ENCODE measurements around the gene TMEM154. TPM values are rescaled to one million over a fixed set of nuclear protein-coding genes. Genes with fewer than 3 reads are reported as not detected.

Gene TMEM154, protein sequence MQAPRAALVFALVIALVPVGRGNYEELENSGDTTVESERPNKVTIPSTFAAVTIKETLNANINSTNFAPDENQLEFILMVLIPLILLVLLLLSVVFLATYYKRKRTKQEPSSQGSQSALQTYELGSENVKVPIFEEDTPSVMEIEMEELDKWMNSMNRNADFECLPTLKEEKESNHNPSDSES
- total RNA-seq, result 12.6 TPM

DNA sequence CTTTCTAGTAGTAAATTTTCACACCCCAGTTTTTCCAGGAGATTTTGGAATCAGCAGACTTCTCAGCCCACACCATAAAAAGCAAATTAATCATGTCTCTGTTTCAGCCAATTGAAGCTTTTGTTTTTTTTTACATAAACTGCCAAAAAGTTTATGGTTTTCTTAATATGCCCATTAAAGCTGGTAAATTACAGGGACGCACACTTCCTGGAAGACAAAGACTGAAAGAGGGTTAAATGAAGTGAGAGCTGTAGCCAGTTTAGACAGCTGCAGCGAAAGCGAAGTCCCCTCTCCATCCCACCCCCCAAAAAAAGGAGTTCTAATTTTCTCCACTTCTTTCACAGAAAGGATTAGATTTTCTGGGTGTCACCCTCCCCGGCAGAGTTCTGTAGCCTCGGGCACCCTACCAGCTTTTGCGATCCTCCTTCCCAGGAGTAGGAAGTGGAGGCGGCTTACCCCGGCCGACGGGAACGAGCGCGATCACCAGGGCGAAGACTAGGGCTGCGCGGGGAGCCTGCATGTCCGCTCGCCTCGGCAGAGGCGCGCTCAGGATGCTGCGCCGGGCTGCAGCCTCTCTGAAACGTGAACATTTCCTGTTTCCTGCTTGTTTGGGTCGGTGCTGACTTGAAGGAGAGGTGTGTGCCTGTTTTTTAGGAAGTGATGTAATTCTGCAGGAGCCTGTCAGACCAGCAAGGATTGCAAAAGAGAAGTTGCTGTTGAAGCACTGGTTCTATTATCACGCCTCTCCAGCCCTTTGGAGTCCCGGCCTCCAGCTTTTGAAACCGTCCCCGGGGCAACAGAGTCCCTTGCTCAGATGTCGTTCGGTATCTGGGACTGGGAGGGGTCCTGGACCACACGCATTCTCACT, at the start of gene TMEM154:
TSS of gene TMEM154 (minus strand) at position 584 of the 868 bp plus-strand sequence. CDS start at position 520, 64 bp downstream.
- peak; percentile 73 for DNase-seq

DNA sequence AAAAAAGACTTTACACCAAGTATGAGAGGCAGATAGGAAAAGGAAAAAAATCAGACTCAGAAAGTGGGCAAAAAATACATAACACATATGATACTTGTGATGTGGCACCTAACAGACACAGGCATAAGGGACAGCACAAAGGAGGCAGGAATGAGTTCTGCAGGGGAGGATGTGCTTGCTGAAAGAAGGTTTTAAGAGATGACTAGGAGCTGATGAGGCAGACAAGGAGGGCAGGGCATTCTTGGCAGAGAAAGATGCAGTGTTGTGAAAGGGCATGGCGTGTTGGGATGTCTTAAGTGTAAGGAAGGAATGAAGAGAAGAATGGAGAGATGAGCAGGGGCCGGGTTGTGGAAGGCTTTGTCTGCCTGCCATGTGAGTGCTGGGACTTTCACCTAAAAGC, 49.7 kb upstream of the TMEM154 start:
- DNase-seq, result no peak

DNA sequence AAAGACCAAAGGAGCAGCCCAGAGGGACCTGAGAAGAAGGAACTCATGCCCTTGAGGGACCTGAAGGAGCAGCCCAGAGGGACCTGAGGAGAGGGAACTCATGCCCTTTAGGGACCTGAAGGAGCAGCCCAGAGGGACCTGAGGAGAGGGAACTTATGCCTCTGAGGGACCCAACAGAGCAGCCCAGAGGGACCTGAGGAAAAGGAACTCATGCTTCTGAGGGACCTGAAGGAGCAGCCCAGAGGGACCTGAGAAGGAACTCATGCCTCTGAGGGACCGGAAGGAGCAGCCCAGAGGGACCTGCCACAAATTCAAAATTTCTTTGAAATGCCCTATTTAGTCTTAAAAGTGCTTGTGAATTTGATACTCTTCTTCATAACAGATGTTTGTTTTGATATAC, 48.5 kb upstream of the TMEM154 start:
- no peak for DNase-seq

- no peak for DNase-seq
These were observed 48.0 kb upstream of the TMEM154 start for GRCh38 chr4:152727784-152728183.

DNA sequence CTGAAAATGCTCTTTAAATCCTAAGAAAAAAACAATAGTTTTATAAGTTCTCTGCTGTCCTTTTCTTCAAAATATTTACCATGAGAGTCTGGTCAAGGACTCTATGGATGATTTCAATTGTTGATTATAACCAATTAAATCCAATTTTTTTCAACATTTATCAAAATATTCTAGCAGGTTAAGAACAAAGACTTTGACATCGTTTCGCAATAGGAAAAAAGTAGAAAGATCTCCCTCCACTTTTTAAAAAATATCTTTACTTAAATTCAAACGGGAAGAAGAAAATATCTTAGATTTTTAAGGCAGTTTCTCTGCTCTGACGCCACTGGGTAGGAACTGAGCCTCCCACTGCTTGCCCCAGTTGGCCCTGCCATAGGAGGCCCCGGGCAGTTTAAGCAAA, 44.7 kb upstream of the TMEM154 start:
- DNase-seq, result no peak

DNA sequence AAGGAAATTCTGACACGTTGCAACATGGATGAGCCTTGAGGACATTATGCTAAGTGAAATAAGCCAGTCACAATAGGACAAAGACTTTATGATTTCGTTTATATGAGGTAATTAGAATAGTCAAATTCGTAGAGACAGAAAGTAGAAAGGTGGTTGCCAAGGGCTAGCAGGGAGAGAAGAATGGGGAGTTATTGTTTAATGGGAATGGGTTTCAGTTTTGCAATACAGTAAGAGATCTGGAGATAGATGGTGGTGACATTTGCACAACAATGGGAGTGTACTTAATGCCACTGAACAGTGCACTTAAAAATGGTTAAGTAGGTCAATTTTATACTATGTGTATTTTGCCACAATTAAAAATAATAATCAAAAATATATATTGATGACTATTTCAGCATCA, 43.4 kb upstream of the TMEM154 start:
- DNase-seq, result no peak

GRCh38 chr4:152719801-152720556, 40.2 kb upstream of the TMEM154 start:
- DNase-seq, result peak; percentile 58

GRCh38 chr4:152719291-152719690, 39.5 kb upstream of the TMEM154 start:
- no peak for DNase-seq

DNA sequence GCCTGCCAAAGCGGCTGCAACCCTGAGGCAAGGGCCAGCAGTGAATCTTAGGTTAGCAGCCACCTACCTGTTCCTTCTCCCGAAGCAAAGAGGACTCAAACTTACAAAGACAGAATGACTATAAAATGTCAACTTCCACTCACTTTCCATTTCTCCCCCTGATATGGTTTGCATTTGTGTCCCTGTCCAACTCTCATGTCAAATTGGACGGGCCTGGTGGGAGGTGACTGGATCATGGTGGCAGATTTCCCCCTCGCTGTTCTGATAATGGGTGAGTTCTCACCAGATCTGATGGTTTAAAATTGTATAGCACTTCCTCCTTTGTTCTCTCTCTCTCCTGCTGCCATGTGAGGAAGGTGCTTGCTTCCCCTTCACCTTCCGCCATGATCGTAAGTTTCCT, 35.3 kb upstream of the TMEM154 start:
- DNase-seq, result no peak

GRCh38 chr4:152713951-152714705, 34.3 kb upstream of the TMEM154 start:
- DNase-seq, result no peak

GRCh38 chr4:152709675-152710438, 30.1 kb upstream of the TMEM154 start:
- DNase-seq, result no peak

GRCh38 chr4:152708796-152709195, 29.0 kb upstream of the TMEM154 start:
- DNase-seq, result no peak

- no peak for DNase-seq
These were observed 28.6 kb upstream of the TMEM154 start for GRCh38 chr4:152708361-152708760.

- no peak for DNase-seq
These were observed 27.8 kb upstream of the TMEM154 start for GRCh38 chr4:152707632-152708031.

- no peak for DNase-seq
These were observed 26.1 kb upstream of the TMEM154 start for GRCh38 chr4:152705903-152706302.

DNA sequence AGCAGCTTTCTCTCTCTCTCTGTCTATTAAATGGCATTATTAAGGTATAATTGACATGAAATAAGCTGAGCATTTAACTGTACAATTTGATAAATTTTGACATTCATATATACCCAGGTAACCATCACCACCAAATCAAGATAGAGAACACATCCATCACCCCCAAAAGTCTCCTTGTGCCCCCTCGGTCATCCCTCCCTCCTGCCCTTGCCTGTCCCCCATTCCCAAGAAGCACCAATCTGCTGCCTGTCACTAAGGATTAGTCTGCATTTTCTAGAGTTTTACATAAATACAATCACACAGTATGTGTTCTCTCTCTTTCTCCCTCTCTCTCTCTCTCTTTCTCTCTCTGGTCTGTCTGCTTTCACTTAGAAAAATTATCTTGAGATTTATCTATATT, 25.0 kb upstream of the TMEM154 start:
- no peak for DNase-seq

GRCh38 chr4:152700151-152700550, 20.4 kb upstream of the TMEM154 start:
- peak; percentile 32 for DNase-seq

- DNase-seq, result no peak
These were observed 19.5 kb upstream of the TMEM154 start for GRCh38 chr4:152699313-152699712.

- DNase-seq, result no peak
These were observed 18.3 kb upstream of the TMEM154 start for GRCh38 chr4:152698089-152698499.

DNA sequence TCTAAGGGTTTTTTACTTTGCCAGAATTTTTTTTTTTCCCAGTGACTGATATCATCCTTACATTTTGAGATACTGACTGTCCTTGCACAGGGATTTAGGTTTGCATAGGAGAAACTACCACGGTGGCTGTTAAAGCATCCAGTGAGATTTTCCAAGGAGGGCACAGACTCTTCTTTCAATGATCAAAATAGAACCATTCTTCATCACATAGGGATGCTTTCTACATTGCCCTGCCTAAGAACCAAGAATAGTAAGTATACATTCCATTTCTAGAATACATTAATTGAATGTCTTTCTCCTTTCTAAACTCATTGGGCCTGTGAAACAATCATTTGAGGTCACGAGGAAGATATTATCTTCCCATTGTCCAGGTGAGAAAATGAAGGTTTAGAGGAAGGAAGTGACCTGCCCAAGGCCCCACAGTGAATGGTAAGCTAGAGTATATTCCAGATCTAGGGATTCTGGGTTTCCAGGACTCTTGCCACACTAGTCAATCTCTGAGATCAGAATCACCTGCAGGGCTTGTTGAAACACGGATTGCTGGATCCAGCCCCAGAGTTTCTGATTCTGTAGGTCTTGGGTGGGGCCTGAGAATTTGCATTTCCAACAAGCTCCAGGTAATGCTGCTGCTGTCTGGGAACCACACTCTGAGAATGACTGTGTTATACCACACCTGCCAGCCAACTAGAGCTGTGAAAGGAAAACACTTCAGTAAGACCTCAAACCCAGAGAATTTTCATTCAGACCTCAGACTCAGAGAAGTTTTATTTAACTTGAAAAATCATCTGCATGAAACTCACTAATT, 17.7 kb upstream of the TMEM154 start:
- DNase-seq, result no peak
